ENCODE measurements around the gene RNF212. TPM values are rescaled to one million over a fixed set of nuclear protein-coding genes. Genes with fewer than 3 reads are reported as not detected.
A peak's percentile ranks its signal among the peaks of the same experiment; 100 is the strongest.
"Not testable (repeated sequence)": the region's sequence is repeated elsewhere in the genome, so short reads cannot be mapped to it uniquely, and the experiment has no call there.

RNF212 gene
- total RNA-seq, 1 experiment from 2014 or later: not detected

GRCh38 chr4:1054696-1055242, 58.6 kb downstream of the RNF212 start:
- DNase-seq (ENCODE audit: low spot score); in situ Hi-C loops (cut with HindIII; ENCODE audit: low sequenced_read_pairs): not testable (repeated sequence)

DNA sequence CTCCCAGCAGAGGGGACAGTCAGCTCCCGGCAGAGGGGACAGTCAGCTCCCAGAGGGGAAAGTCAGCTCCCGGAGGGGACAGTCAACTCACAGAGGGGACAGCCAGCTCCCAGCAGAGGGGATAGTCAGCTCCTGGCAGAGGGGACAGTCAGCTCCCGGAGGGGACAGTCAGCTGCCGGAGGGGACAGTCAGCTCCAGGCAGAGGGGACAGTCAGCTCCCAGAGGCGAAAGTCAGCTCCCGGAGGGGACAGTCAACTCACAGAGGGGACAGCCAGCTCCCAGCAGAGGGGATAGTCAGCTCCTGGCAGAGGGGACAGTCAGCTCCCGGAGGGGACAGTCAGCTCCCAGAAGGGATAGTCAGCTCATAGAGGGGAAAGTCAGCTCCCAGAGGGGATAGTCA, 59.5 kb downstream of the RNF212 start:
- DNase-seq (ENCODE audit: low spot score); in situ Hi-C loops (cut with HindIII; ENCODE audit: low sequenced_read_pairs): not testable (repeated sequence)

DNA sequence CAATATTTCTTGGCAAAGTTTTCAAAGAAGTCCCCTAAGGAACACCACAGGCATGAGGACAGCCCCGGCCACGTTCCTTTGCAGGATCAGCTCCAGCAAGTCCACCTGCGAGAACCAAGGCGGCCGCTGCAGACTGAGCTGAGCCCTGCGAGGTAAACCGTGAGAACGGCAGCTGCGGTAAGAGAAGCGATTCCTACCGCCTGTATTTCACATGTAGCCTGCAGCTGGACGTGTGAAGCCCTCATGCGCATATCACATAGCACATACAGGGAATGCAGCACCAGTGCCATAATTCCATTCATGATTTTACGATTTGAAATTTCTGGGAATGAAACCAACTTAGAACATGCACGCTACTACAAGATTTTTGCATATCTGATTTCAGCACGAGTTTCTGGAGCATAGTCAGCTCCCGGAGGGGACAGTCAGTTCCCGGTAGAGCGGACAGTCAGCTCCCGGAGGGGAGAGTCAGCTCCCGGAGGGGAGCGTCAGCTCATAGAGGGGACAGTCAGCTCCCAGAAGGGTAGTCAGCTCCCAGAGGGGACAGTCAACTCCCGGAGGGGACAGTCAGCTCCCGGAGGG, 60.2 kb downstream of the RNF212 start:
- in situ Hi-C loops (cut with HindIII; ENCODE audit: low sequenced_read_pairs): no loop called here
- DNase-seq (ENCODE audit: low spot score): no peak

DNA sequence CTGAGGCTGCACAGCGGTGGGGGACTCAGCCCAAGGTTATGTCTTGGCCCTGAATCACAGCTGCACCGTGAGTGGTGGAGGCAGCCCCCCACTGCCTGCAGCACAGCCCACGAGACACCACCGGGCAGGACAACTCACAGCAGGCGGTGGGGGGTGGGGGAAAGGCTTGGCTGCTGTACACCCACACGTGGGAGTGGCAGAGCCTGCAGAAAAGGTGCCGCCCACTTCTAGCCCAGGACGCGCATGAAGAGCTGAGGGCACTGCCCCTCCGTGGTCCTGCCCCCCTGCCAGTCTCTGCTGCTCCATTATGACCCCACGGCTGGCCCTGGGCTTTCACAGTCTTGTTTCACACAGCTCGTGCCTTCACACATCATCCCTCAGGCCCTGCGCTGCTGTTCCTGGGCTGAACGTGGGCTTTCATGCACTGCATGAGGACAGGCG, 61.1 kb downstream of the RNF212 start:
- in situ Hi-C loops (cut with HindIII; ENCODE audit: low sequenced_read_pairs): no loop called here
- DNase-seq (ENCODE audit: low spot score): no peak

- no peak for DNase-seq (ENCODE audit: low spot score)
- in situ Hi-C loops (cut with HindIII; ENCODE audit: low sequenced_read_pairs): no loop called here
Measured at GRCh38 chr4:1051472-1051871, 61.9 kb downstream of the RNF212 start.

DNA sequence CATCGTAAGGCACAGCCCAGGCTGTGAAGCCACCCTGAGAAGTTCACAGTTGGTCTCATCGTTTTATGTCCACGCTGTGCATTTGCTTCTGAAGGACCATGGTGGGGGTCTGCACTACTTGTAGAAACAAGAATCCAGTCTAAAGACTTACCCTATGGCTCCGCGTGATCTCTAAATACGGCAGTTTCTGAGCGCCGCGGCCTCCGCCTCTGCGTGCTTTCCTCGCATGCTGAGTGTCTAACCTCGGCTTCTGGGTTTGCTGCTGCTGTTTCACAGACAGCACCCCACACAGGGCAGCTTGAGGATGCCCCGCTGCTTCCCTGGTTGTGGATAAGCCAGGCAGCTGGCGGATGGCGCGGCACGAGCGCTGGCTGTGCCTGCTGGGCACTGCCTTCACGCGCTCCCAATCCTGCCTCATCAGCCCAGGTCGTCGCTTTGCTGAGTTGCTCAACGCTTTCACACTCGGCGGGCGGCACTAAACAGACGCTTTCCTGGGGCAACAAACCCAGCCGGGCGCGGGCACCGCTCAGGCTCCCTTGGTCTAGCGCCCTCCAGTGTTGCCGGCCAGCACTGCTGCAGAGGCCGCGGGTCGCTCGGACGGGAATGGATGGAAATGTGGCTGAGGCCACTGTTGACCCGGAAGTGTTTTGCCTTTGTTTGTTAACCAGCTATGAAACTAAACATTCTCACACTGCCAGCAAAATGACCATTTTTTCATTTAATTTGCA, 62.7 kb downstream of the RNF212 start:
- DNase-seq (ENCODE audit: low spot score): no peak
- in situ Hi-C loops (cut with HindIII; ENCODE audit: low sequenced_read_pairs): no loop called here

GRCh38 chr4:1049591-1049905, 63.8 kb downstream of the RNF212 start:
- in situ Hi-C loops (cut with HindIII; ENCODE audit: low sequenced_read_pairs): no loop called here
- no peak for DNase-seq (ENCODE audit: low spot score)

DNA sequence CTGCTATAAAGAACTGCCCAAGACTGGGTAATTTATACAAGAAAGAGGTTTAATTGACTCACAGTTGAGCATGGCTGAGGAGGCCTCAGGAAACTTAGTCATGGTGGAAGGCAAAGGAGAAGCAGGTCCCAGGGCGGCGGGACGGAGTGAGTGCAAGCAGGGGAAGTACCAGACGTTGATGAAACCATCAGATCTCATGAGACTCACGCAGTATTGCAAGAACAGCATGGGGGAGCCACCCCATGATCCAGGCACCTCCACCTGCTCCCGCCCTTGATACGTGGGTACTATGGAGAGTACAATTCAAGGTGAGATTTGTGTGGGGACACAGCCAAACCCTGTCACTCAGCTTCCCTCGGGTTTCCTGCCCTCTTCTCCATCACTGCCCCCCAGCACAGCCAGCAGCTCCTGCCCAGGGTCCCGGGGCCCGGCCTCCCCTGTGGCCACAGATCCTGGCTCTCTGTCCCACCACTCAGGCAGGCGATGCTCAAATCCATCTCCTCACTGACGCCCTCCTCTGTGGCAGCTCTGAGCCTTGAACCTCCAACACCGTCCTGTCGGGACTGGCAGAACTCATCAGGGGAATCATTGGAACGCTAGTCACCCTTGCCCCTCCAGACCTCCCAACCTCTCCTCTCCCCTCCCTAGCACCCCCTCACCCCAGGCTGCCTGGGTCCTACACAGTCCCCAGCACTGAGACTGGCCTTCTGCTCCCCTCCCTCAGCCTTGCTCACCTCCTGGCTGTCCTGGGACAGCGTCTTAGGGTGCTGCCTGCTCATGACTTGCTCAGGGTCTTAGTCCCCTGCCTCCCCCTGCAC, 64.4 kb downstream of the RNF212 start:
- no peak for DNase-seq (ENCODE audit: low spot score)
- in situ Hi-C loops (cut with HindIII; ENCODE audit: low sequenced_read_pairs): no loop called here

DNA sequence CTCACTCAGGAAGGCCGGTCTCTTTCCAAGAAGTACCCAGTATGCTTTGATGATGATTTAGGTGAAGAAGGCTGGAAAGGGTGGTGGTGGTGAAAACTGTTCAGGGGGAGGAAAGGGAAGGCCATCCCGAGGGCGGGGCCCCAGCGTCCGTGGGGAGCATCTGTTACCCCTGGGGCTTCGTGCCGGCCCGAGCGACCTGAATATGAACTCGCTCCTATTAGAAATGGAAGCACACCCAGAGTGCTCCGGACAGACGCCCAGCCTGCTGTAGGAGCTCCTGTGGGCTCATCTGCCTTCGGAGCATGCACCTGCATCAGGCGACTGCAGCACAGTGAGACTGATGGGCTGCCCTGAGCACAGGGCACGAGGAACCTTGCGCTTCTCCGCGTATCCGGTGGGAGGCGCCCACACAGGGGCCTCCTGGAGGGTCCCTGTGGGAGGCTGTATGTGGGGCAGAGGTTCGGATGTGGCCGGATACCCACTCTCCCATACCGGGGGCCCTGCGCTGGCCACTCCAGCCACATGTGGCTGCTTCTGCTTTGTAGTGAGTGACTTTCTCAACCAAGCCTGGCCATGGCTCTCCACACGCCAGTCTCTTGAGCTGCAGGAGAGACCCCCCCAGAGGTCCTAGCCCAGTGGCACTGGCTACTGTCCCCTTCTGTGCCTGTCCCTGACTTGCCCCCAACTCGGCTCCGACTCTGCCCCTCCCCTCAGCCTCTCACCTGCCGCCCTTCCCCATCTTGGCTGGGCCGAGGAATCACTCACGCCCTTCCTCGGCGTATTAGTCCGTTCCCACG, 65.2 kb downstream of the RNF212 start:
- no peak for DNase-seq (ENCODE audit: low spot score)
- in situ Hi-C loops (cut with HindIII; ENCODE audit: low sequenced_read_pairs): no loop called here

DNA sequence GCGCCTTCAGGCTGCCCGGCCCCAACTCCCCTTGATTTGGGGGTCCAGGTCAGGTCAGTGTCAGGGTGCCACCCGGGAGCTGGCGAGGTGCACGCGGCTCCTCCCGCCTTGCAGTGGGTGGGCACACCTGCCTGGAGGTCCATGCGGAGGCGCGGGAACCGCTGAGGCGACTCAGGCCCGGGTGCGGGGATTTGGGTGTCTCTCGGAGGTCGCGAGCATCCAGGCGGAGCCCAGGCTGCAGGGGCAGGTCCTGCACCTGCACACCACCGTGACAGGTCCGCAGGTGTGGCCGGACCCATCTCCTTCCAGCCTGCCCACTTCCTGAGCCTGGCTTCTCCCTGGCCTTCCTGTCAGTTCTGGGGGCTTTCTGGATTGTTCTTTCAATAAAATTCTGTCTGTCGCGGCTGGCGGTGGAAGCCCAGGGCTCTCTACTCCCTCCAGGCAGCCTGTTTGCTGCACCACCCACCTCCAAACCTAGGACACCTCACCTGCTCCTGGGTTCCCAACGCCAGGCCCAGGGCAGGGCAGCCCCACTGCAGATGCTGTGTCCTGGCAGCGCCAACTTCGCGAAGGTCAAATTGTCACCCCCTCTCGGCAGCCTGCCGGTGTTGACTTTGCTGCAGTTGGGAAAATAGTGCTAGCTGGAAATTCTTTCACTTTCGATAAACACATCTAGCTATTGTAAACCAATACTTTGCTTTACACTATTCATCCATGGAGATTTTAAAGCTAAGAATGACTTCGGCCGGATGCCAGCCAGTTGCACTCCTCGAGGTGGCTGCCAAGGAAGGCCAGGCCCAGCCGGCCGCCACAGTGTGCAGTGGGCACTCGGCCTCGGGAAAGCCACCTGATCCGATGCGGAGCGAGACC, 66.0 kb downstream of the RNF212 start:
- no peak for DNase-seq (ENCODE audit: low spot score)
- in situ Hi-C loops (cut with HindIII; ENCODE audit: low sequenced_read_pairs): no loop called here

DNA sequence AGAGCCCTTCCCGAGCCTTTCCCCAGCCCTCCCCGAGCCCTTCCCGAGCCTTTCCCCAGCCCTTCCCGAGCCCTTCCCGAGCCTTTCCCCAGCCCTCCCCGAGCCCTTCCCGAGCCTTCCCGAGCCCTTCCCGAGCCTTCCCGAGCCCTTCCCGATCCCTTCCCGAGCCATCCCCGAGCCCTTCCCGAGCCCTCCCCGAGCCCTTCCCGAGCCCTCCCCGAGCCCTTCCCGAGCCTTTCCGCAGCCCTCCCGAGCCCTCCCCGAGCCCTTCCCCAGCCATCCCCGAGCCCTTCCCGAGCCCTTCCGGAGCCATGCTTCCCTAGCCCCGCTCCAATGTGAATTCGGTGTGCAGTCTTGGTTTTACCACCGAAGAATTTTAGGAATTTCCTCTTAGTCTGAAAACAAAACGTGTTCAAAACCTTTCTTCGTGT, 66.8 kb downstream of the RNF212 start:
- DNase-seq (ENCODE audit: low spot score): peak; percentile 87
- in situ Hi-C loops (cut with HindIII; ENCODE audit: low sequenced_read_pairs): not testable (repeated sequence)

DNA sequence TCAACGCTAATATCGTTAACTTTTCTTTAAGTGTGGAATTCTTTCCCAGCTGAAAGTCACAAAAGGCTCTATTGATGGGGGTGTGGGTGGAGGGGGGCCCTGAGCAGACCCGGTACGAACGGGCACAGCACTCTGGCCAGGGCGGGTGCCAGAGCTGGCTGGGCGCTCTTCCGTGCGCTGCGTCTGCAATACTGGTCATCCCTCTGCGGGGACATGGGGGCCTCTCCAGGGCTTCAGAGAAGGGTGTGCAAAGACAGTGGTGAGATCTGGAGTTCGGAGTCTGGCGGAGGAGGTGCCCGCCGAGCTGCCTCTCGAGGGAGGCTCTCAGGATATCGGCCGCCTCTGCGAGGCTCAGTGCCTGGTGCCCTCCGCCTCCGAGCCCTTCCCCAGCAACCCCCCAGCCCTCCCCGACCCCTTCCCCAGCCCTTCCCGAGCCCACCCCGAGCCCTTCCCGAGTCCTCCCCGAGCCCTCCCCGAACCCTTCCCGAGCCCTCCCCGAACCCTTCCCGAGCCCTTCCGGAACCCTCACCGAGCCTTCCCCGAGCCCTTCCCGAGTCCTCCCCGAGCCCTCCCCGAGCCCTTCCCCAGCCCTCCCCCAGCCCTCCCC, 67.7 kb downstream of the RNF212 start:
- peak; percentile 46 for DNase-seq (ENCODE audit: low spot score)
- in situ Hi-C loops (cut with HindIII; ENCODE audit: low sequenced_read_pairs): no loop called here

DNA sequence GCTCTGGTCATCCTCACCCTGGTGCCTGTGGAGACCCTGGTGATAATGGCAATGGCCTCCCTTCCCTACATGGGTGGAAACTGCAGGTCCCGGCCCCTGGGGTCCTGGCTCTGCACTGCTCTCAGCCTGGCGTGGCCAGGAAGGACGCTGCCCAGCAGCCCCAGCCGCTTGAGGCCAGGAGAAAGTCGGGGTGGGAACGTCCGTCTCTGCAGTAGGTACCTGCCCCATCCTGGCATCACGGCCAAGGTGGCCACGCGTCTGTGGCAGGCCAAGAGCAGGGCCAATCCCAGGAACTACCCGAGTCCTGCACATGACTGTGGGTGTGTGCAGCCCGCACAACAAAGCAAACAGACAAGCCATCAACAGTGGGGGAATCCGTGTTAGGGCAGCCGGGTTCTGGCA, 68.2 kb downstream of the RNF212 start:
- in situ Hi-C loops (cut with HindIII; ENCODE audit: low sequenced_read_pairs): no loop called here
- no peak for DNase-seq (ENCODE audit: low spot score)

- DNase-seq (ENCODE audit: low spot score): no peak
- in situ Hi-C loops (cut with HindIII; ENCODE audit: low sequenced_read_pairs): no loop called here
Measured at GRCh38 chr4:1044469-1045192, 68.7 kb downstream of the RNF212 start.

- DNase-seq (ENCODE audit: low spot score): no peak
- in situ Hi-C loops (cut with HindIII; ENCODE audit: low sequenced_read_pairs): no loop called here
Measured at GRCh38 chr4:1043651-1044468, 69.5 kb downstream of the RNF212 start.

DNA sequence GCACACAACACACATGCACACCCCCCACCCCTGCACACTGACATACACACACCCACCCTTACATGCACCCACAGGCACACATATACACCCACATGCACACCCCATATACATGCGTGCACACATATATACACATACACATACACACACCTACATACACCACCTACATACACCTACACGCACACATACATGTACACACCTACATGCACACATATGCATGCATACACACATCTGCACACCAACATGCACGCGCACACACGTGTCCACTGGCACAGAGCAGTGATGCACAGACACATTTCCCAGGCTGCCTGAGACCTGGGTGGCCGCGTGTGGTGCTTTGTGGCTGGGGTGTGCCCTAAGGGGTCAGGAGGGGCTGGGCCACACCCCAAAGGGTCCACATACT, 70.2 kb downstream of the RNF212 start:
- DNase-seq (ENCODE audit: low spot score): no peak
- in situ Hi-C loops (cut with HindIII; ENCODE audit: low sequenced_read_pairs): no loop called here
